Loucy (cell line): Measurements from ENCODE around the gene CD28.

Experiments used
- H2AFZ ChIP-seq: fragments of 200-600 bp; sonication (generic); 2 replicates; pipeline ENCODE4 v1.6.0; 2016; ENCODE audit warnings: antibody characterized with exemption, mild to moderate bottlenecking, low read length, moderate library complexity
- H3F3A ChIP-seq: fragments of 200-600 bp; 2 replicates; pipeline ENCODE4 v1.6.0; 2016; ENCODE audit warnings: antibody characterized with exemption, low read depth, mild to moderate bottlenecking
- H3K27me3 ChIP-seq: fragments of 200-600 bp; sonication (generic); 2 replicates; pipeline ENCODE4 v1.6.1; 2014; ENCODE audit warnings: low read length, mild to moderate bottlenecking; ENCODE audit not compliant: insufficient read depth, poor library complexity, severe bottlenecking
- H3K36me3 ChIP-seq: fragments of 200-600 bp; sonication (generic); 2 replicates; pipeline ENCODE4 v1.6.1; 2016; ENCODE audit warnings: low read length; ENCODE audit not compliant: insufficient read depth
- H3K4me1 ChIP-seq: fragments of 200-600 bp; sonication (generic); 2 replicates; pipeline ENCODE4 v1.5.1; 2014; ENCODE audit warnings: low read length, mild to moderate bottlenecking; ENCODE audit not compliant: insufficient read depth, poor library complexity, severe bottlenecking
- H3K4me2 ChIP-seq: fragments of 200-600 bp; sonication (generic); 2 replicates; pipeline ENCODE4 v1.6.0; 2014; ENCODE audit warnings: antibody characterized with exemption, low read length, low read depth, mild to moderate bottlenecking; ENCODE audit not compliant: poor library complexity, severe bottlenecking
- H3K4me3 ChIP-seq: fragments of 200-600 bp; sonication (generic); 2 replicates; pipeline ENCODE4 v1.5.1; 2014; ENCODE audit warnings: low read length, mild to moderate bottlenecking, mixed read lengths; ENCODE audit not compliant: poor library complexity, severe bottlenecking
- H3K79me2 ChIP-seq: fragments of 200-600 bp; sonication (generic); 2 replicates; pipeline ENCODE4 v1.6.1; 2014; ENCODE audit warnings: low read length; ENCODE audit not compliant: insufficient read depth
- H3K9ac ChIP-seq: fragments of 200-600 bp; sonication (generic); 2 replicates; pipeline ENCODE4 v1.6.0; 2014; ENCODE audit warnings: mild to moderate bottlenecking, low read depth, low read length, moderate library complexity; ENCODE audit not compliant: poor library complexity, severe bottlenecking
- H3K9me2 ChIP-seq: fragments of 200-600 bp; sonication (generic); replicated peaks from 2 replicates; pipeline ENCODE4 v1.6.1; 2016; ENCODE audit warnings: low read depth, low read length, mixed read lengths
- H3K9me3 ChIP-seq: fragments of 200-600 bp; sonication (generic); 2 replicates; pipeline ENCODE4 v1.6.1; 2014; ENCODE audit warnings: mild to moderate bottlenecking, antibody characterized with exemption, low read length, low read depth; ENCODE audit not compliant: insufficient read depth
- H4K20me1 ChIP-seq: fragments of 200-600 bp; sonication (generic); 2 replicates; pipeline ENCODE4 v1.6.0; 2014; ENCODE audit warnings: antibody characterized with exemption, low read length, mild to moderate bottlenecking; ENCODE audit not compliant: insufficient read depth, poor library complexity, severe bottlenecking
- EZH2phosphoT487 ChIP-seq: fragments of 200-600 bp; IDR thresholded peaks from 2 replicates; pipeline ENCODE4 v1.6.1; 2018; ENCODE audit warnings: antibody characterized with exemption, mild to moderate bottlenecking, moderate library complexity, borderline replicate concordance
- TF ChIP-seq, protein P1 (sequence below): fragments of 200-600 bp; sonication (generic); conservative IDR thresholded peaks from 2 replicates; pipeline ENCODE4 v1.5.1; 2014; ENCODE audit warnings: mild to moderate bottlenecking, antibody characterized with exemption, low read length

Gene CD28

GRCh38 chr2:203708846-203709396, 2.5 kb downstream of the CD28 start:
- Histone ChIP-seq H2AFZ (no peak overlapping the region), H3K27me3 (no peaks in the 10 kb centered on the region), H3K9me2 (no peaks in the 10 kb centered on the region), H3F3A (no peaks in the 10 kb centered on the region), H3K4me2 (peak overlapping the region; percentile 47), H3K9ac (peak overlapping the region; percentile 57), H3K4me1 (peaks cover 83% of the 10 kb centered on the region), H3K79me2 (peaks cover 55% of the 10 kb centered on the region), H3K36me3 (no peaks in the 10 kb centered on the region), H4K20me1 (no peaks in the 10 kb centered on the region), H3K9me3 (no peaks in the 10 kb centered on the region), H3K4me3 (peak overlapping the region; percentile 63)
- TF ChIP-seq, protein P1, sequence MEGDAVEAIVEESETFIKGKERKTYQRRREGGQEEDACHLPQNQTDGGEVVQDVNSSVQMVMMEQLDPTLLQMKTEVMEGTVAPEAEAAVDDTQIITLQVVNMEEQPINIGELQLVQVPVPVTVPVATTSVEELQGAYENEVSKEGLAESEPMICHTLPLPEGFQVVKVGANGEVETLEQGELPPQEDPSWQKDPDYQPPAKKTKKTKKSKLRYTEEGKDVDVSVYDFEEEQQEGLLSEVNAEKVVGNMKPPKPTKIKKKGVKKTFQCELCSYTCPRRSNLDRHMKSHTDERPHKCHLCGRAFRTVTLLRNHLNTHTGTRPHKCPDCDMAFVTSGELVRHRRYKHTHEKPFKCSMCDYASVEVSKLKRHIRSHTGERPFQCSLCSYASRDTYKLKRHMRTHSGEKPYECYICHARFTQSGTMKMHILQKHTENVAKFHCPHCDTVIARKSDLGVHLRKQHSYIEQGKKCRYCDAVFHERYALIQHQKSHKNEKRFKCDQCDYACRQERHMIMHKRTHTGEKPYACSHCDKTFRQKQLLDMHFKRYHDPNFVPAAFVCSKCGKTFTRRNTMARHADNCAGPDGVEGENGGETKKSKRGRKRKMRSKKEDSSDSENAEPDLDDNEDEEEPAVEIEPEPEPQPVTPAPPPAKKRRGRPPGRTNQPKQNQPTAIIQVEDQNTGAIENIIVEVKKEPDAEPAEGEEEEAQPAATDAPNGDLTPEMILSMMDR = no peak
- TF ChIP-seq EZH2phosphoT487 = no peak

GRCh38 chr2:203709416-203710040, 3.1 kb downstream of the CD28 start:
- peak overlapping the region; percentile 63 for H3K4me3 ChIP-seq
- no peaks in the 10 kb centered on the region for H3F3A ChIP-seq
- no peaks in the 10 kb centered on the region for H3K9me2 ChIP-seq
- H3K4me2 ChIP-seq = peak overlapping the region; percentile 47
- H4K20me1 ChIP-seq = no peaks in the 10 kb centered on the region
- no peaks in the 10 kb centered on the region for H3K27me3 ChIP-seq
- TF ChIP-seq, protein P1 = no peak
- no peak for TF ChIP-seq EZH2phosphoT487
- peaks cover 82% of the 10 kb centered on the region for H3K4me1 ChIP-seq
- no peak overlapping the region for H2AFZ ChIP-seq
- H3K9ac ChIP-seq = peak overlapping the region; percentile 57
- peaks cover 60% of the 10 kb centered on the region for H3K79me2 ChIP-seq
- no peaks in the 10 kb centered on the region for H3K36me3 ChIP-seq
- no peaks in the 10 kb centered on the region for H3K9me3 ChIP-seq

DNA sequence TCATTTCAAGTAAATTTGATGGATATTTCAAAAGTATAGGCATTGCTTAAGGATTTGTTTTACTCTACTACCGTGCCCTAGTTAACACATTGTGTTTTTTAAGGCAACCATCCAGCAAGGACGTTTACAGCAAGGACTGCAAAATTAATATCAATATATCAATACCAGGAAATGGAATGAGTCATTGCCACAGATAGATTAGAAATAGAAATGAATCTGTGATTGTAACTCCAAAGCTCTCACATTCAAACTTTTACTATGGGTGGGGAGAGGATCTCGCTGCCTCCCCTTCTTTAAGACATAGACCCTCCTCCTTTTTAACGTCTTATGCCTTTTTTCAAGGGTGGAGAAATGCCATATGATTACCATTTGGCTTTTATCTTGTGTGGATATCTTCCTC, 3.8 kb downstream of the CD28 start:
- Histone ChIP-seq H3K4me3 (peak overlapping the region; percentile 63), H3K4me1 (peaks cover 76% of the 10 kb centered on the region), H3K27me3 (no peaks in the 10 kb centered on the region), H3K9me3 (no peaks in the 10 kb centered on the region), H3K4me2 (peak overlapping the region; percentile 47), H3K9me2 (no peaks in the 10 kb centered on the region), H3K36me3 (no peaks in the 10 kb centered on the region), H4K20me1 (no peaks in the 10 kb centered on the region), H3F3A (no peaks in the 10 kb centered on the region), H3K9ac (peak overlapping the region; percentile 57), H2AFZ (no peak overlapping the region), H3K79me2 (peaks cover 64% of the 10 kb centered on the region)
- no peak for TF ChIP-seq EZH2phosphoT487
- TF ChIP-seq, protein P1 = no peak
